LoVo (cell line): ENCODE results near the gene MORN5.
A peak's percentile ranks its signal among the peaks of the same experiment; 100 is the strongest.

Experiments
- DNase-seq: peaks from one replicate; pipeline ENCODE4 v3.0.0-alpha.2; 2016; ENCODE audit warnings: low spot score

MORN5 gene

GRCh38 chr9:122216798-122217418 lies 57.2 kb downstream of the MORN5 start:
- DNase-seq = no peak

- DNase-seq = no peak
These were observed 57.9 kb downstream of the MORN5 start for GRCh38 chr9:122217640-122218039.

GRCh38 chr9:122218071-122218934 lies 58.6 kb downstream of the MORN5 start:
- DNase-seq = no peak

GRCh38 chr9:122218935-122219855 lies 59.5 kb downstream of the MORN5 start:
- DNase-seq = no peak

- no peak for DNase-seq
These were observed 60.4 kb downstream of the MORN5 start for GRCh38 chr9:122219856-122220672.

- DNase-seq = no peak
These were observed 61.0 kb downstream of the MORN5 start for GRCh38 chr9:122220673-122221182.

- no peak for DNase-seq
These were observed 61.6 kb downstream of the MORN5 start for GRCh38 chr9:122221183-122221811.

GRCh38 chr9:122222791-122223190 lies 63.1 kb downstream of the MORN5 start:
- no peak for DNase-seq

- DNase-seq = no peak
These were observed 63.7 kb downstream of the MORN5 start for GRCh38 chr9:122223435-122223834.

- no peak for DNase-seq
These were observed 65.8 kb downstream of the MORN5 start for GRCh38 chr9:122225312-122226141.

GRCh38 chr9:122226142-122226757 lies 66.5 kb downstream of the MORN5 start:
- no peak for DNase-seq

- DNase-seq = no peak
These were observed 67.3 kb downstream of the MORN5 start for GRCh38 chr9:122226758-122227574.

GRCh38 chr9:122227575-122227900 lies 67.8 kb downstream of the MORN5 start:
- DNase-seq = no peak

GRCh38 chr9:122228191-122228567 lies 68.5 kb downstream of the MORN5 start:
- DNase-seq = no peak

- DNase-seq = peak; percentile 6
These were observed 69.1 kb downstream of the MORN5 start, which contains the start of gene LHX6 for GRCh38 chr9:122228568-122229484. Gene LHX6 (minus strand): TSS chr9:122228957. CDS start chr9:122228740, 217 bp downstream.

- no peak for DNase-seq
These were observed 69.8 kb downstream of the MORN5 start for GRCh38 chr9:122229485-122229837.

- DNase-seq = no peak
These were observed 73.1 kb downstream of the MORN5 start for GRCh38 chr9:122232796-122233306.
